ENCODE results near the gene ZNRF3. TPM values are rescaled to one million over a fixed set of nuclear protein-coding genes. Genes with fewer than 3 reads are reported as not detected.
"Not testable (repeated sequence)": the region's sequence is repeated elsewhere in the genome, so short reads cannot be mapped to it uniquely, and the experiment has no call there.

The ZNRF3 gene
- polyA plus RNA-seq, 1 donor = 11.7 TPM

- no peak for DNase-seq
These were observed 103.0 kb downstream of the ZNRF3 start for GRCh38 chr22:28986366-28986765.

- no peak for DNase-seq
These were observed 105.1 kb downstream of the ZNRF3 start for GRCh38 chr22:28988457-28988856.

GRCh38 chr22:28989035-28989464 lies 105.7 kb downstream of the ZNRF3 start:
- no peak for DNase-seq

- no peak for DNase-seq
These were observed 106.1 kb downstream of the ZNRF3 start for GRCh38 chr22:28989484-28989883.

GRCh38 chr22:28989912-28990311 lies 106.5 kb downstream of the ZNRF3 start:
- no peak for DNase-seq

GRCh38 chr22:28992565-28993356 lies 109.4 kb downstream of the ZNRF3 start:
- DNase-seq = no peak

GRCh38 chr22:28994522-28994921 lies 111.2 kb downstream of the ZNRF3 start:
- no peak for DNase-seq

GRCh38 chr22:28995551-28995950 lies 112.2 kb downstream of the ZNRF3 start:
- DNase-seq = no peak

- DNase-seq = no peak
These were observed 114.0 kb downstream of the ZNRF3 start for GRCh38 chr22:28997342-28997741.

- DNase-seq = no peak
These were observed 115.3 kb downstream of the ZNRF3 start for GRCh38 chr22:28998681-28999080.

- DNase-seq = no peak
These were observed 116.1 kb downstream of the ZNRF3 start for GRCh38 chr22:28999510-28999909.

GRCh38 chr22:28999919-29000556 lies 116.7 kb downstream of the ZNRF3 start:
- DNase-seq = no peak

- DNase-seq = no peak
These were observed 117.3 kb downstream of the ZNRF3 start for GRCh38 chr22:29000641-29001040.

GRCh38 chr22:29002603-29003002 lies 119.2 kb downstream of the ZNRF3 start:
- DNase-seq = no peak

GRCh38 chr22:29003552-29003951 lies 120.2 kb downstream of the ZNRF3 start:
- DNase-seq = no peak

GRCh38 chr22:29003975-29004646 lies 120.7 kb downstream of the ZNRF3 start:
- no peak for DNase-seq

GRCh38 chr22:29004647-29005371 lies 121.4 kb downstream of the ZNRF3 start:
- no peak for DNase-seq

- DNase-seq = not testable (repeated sequence)
These were observed 122.4 kb downstream of the ZNRF3 start for GRCh38 chr22:29005754-29006153.

GRCh38 chr22:29006346-29006745 lies 123.0 kb downstream of the ZNRF3 start:
- no peak for DNase-seq

GRCh38 chr22:29009148-29009547 lies 125.8 kb downstream of the ZNRF3 start:
- no peak for DNase-seq

- DNase-seq = no peak
These were observed 128.1 kb downstream of the ZNRF3 start for GRCh38 chr22:29011240-29012100.

GRCh38 chr22:29012101-29012433 lies 128.7 kb downstream of the ZNRF3 start:
- no peak for DNase-seq
